ENCODE data around the gene PXK.
A peak's percentile ranks its signal among the peaks of the same experiment; 100 is the strongest.

The PXK gene

DNA sequence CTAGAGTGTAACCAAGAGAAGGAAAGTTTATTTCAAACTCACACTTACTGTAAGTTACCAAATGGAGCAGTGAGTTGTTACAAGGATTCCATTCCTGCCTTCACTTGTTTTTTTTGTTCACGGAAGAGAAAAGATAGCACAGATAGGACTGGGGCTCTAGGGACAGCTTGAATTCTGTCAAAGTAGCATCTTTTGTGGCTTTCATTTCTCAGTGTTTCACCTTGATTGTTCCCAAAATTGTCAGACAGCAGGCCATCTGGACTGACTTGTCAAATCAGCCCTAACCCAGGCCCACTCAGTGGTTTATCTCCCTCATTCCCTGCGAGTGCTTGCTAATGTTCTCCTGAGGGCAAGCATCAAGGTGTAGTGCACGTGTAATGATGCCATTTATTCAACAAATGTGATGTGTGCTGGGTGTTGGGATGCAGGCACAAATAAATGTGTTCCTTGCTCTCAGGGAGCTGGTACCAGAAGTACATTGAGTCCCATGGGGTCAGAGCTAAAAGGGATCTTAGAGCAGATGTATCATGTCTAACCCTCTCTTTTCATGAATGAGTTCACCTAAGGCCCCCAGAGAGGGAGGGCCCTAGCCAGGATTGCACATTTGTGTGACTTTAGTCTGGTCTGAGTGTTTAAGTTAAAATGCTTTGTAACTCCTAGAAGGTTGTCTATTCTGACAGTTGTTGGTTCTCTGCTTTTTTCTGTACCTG, 51.8 kb downstream of the PXK start:
- DNase-seq: no peak

DNA sequence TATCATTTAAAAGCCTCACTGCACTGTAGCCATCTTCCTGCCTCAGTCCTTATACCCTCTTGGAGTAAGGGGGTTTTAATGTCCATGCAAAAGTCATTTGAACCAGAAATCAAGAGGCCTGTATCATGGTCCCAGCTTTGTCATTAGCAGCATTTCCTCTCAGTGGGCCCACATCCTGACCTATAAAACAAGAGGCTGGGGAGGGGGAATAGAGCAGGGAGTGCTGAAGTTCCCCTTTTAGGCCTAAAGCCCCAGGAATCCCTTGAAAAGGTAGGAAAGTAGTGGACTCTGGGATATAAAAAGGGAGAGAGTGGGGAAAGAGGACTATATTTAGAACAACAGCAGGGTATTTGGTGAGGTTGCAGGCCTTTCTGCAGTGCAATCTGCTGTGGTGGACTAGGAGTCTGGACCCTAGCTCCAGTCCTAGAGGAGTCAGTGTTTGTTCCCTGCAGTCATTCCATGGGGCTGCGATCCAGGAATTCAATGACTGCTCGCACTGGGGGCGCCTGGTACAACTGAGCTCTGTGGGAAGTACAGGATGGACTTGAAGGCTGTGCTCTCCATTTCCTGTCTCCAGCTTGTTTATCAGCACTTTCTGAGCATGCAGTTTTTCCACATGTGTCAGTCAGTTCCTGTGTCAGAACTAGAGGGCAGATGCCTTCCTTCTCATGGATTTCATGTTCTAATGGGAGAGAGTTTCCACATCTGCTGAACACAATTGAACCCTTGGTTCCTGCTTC, 54.1 kb downstream of the PXK start:
- DNase-seq: no peak

- no peak for DNase-seq
These were observed 55.2 kb downstream of the PXK start for GRCh38 chr3:58387650-58388546.

GRCh38 chr3:58388550-58389091, 55.9 kb downstream of the PXK start:
- DNase-seq: peak; percentile 64

GRCh38 chr3:58391156-58391865, 58.6 kb downstream of the PXK start:
- DNase-seq: no peak

- DNase-seq: no peak
These were observed 59.5 kb downstream of the PXK start for GRCh38 chr3:58392181-58392580.

DNA sequence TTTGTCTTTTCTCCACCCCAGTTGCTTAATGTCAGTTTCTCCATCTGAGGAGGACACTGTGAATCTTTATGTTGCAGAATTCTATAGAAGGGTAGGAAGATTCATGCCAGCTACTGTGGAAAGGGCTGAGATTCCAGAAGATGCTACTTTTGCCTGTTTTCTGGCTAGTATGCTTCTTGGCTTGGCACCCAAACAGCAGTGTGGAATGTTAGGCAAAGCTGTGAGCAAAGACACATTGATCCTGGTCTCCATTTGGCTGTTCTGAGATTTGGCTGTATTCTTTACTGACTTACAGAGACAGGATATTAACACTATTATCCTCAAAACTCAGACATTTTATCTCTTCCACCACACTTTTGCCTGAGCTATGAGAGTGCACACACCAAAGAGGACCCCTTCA, 61.6 kb downstream of the PXK start:
- no peak for DNase-seq

- DNase-seq: no peak
These were observed 66.1 kb downstream of the PXK start for GRCh38 chr3:58398669-58399333.

DNA sequence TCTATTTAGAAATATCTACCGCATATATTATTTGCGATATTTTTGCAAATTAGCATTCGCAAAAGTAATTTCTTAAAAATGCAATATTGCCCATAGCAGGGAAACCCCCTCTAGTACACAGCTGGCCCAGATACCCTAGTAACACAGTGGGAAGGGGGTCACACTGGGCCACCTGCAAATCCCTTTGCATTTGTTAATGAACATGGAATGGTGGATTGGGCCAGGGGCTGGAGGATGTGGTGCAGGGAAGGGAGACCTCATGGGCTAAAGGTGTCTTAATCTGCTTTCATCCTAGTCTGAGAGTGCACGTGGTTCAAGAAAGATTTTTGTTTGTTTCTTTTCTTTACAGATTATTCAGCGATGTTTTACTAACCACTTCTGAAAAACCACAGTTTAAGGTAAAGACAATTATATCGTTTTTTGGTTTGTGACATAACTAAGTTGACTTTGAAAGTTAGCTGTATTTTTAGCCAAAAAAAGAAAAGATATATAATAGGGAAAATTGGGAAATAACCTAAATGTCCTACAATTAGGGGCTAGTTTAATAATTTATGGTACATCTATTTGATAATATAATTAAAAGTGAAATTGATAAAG, 70.9 kb downstream of the PXK start:
- DNase-seq: no peak

DNA sequence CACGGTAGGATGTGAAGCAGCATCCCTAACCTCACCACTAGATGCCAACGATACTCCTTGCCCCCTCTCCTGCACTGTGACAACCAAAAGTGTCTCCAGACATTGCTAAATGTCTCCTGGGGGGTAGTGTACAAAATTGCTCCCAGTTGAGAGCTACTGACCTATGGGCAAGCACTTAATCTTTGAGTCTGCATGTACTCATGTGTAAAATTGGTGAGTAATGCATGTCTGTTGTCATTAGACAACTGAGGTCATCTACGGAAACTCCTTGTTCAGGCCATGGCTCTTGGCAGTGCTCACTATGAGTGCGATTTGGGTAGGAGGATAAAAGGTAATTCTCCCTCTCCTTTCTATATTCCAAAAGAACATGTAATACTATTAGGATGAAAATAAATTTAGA, 71.7 kb downstream of the PXK start:
- peak; percentile 24 for DNase-seq

- no peak for DNase-seq
These were observed 76.2 kb downstream of the PXK start for GRCh38 chr3:58408906-58409305.

GRCh38 chr3:58409663-58410062, 77.0 kb downstream of the PXK start:
- DNase-seq: no peak

GRCh38 chr3:58411036-58411435, 78.3 kb downstream of the PXK start:
- DNase-seq: no peak

DNA sequence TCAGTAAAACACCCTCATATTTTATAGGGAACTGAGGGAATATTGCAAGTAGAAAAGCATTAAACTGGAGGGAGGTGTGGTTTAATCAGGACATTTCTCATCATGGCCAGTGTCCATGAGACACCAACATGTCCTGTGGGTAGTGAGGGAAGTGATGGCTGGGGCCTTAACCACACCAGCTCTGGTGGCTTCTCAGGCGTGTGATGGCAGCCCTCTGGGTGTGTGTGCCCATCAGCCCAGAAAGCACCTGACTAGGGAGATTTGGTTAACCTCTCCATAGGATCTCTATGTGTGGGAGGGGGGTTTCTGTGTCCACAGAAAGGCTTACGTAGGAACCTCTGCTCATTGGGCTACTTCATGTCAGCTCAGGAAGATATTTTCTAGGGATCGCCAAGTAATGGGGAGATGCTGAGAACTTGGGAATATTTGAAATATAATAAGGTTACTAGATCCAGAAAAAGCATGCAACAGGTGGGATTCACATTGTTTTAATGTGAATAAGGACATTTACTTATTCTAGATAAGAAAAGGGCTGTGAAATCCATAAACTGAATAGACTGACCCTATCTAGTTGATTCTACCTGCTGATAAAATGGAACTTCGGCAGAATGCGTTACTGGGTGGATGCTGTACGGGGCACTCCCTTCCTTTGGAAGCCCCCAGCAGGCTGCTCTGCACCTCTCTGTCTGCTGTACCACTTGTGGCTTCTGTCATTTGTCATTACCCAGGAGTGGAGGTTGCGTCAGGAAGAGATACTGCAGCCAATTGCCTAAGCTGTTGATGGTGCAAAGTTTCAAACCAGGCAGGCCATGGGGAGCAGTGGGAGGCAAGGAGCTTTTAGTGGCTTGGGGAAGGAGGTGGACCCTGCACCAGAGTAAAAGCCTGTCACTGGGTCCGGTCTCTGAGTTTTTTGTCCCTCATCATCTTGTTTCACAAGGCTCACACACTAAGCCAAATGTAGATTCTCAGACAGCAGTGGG, 79.4 kb downstream of the PXK start:
- no peak for DNase-seq

DNA sequence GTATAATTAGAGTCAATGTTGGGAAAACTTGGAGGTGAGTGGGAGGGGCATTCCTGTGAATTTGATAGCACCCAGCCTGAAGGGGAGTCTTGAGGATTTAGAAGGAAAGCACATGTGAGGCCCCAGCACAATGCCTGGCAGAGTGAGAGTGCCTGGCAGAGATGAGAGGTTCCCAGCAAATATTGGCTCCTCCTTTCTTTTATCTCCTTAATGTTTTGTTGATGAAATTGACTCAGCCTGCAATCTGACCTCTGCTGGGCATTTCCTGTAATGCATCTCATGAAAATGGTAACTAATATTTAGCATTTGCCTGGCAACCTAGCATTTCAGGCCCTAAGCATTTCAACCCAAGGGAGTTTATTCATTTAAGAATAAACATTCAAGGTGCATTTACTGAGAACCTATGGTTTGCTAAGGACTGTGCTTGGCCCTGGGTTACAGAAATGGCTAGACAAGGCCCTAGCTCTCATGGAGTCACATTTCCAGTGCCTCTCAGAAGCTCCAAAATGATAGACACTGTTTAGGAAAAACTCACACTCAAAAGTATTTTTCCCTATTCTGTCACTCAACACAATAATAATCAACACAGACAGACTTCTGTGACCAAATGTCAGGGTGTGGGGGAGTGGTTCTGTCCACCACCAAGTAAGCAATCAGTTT, 82.0 kb downstream of the PXK start:
- DNase-seq: peak; percentile 73

DNA sequence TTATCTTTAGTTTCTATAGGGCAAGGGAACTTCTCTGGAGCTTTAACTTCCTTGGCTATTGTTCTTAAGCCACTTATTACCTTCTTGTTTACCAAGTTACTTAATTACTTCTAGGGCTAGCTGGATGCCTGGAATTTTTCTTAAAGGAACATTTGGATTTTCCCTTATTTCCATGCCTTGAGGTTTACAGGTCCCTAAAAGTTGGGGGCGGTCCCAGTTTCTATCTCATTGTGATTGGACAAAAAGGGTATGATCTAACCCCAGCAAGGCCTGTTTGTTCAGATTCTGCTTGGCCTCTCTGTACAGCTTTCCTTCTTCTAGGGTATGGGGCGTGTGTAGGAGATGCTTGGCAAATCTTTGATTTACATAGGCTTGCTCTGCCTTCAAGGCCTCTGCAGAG, 83.5 kb downstream of the PXK start:
- DNase-seq: no peak

DNA sequence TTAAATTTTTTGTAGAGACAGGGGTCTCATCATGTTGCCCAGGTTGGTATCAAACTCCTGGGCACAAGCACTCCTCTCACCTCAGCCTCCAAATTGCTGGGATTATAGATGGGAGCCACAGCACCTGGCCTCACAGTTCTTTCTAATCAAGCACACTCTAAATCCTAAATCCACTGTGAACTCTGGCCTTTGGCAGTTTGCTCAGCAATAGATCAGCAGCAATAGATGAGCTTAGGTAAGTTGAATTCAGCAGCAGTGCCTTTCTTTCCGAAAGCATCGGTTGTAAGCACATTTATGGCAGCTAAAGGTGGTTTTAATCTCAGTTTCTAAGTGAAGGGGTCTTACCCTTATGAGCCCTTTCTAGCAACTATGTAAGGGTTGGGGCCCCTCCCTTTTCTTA, 84.4 kb downstream of the PXK start:
- DNase-seq: no peak

- no peak for DNase-seq
These were observed 85.5 kb downstream of the PXK start for GRCh38 chr3:58418227-58418626.

- DNase-seq: peak; percentile 6
These were observed 87.3 kb downstream of the PXK start for GRCh38 chr3:58419780-58420507.
